CD4-positive, alpha-beta T cell treated with Interleukin-12 subunit alpha and Interleukin-12 subunit beta, for 1 hour (primary cell): ENCODE data around the gene TRAK1.
"Not testable (repeated sequence)": the region's sequence is repeated elsewhere in the genome, so short reads cannot be mapped to it uniquely, and the experiment has no call there.

ENCODE experiments used
- DNase-seq: peaks from one replicate; pipeline ENCODE4 v3.0.0-alpha.2; 2020

Gene TRAK1

GRCh38 chr3:42099020-42099765 lies 8.0 kb downstream of the TRAK1 start:
- no peak for DNase-seq

DNA sequence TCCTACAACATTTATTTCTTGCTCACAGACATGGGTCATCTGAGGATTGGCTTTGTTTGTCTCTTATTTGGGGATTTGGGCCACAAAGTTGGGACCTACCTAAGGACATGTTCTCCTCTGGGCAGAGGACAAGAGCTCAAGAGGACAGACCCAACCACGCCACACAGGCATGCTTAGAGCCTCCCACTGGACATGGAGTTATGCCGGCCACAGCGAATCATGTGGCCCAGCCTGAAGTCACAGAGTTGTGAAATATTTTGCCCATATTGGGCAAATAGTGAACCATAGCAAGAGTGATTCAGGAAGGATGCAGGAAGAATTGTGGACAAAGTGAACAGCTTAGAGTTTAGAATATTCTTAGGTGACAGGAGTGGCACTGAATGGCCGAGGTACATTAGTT lies 9.9 kb downstream of the TRAK1 start:
- no peak for DNase-seq

GRCh38 chr3:42101481-42101880 lies 10.3 kb downstream of the TRAK1 start:
- DNase-seq: no peak

GRCh38 chr3:42102571-42102970 lies 11.4 kb downstream of the TRAK1 start:
- no peak for DNase-seq

GRCh38 chr3:42103921-42104665 lies 12.9 kb downstream of the TRAK1 start:
- DNase-seq: not testable (repeated sequence)

DNA sequence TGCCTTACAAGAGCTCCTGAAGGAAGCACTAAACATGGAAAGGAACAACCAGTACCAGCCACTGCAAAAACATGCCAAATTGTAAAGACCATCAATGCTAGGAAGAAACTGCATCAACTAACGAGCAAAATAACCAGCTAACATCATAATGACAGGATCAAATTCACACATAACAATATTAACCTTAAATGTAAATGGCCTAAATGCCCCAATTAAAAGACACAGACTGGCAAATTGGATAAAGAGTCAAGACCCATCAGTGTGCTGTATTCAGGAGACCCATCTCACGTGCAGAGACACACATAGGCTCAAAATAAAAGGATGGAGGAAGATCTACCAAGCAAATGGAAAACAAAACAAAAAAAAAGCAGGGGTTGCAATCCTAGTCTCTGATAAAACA lies 14.8 kb downstream of the TRAK1 start:
- not testable (repeated sequence) for DNase-seq

DNA sequence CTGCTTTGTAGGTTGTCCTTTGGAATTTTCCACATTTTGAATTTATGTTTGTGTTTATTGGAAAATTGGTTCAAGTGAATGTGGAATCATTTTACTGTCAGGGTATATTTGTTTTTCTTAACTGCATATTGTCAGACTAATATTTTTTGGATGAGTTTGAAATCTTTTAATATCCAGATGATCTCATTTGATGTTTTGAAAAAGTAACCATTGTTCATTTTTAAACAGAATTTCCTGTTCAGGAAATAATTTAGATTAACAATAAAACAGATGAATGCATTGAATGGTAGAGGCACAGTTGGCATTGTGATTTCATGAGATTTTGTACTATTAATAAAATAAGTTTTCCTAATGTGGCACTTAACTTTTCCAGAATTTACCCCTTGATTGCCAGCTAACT lies 15.5 kb downstream of the TRAK1 start:
- DNase-seq: no peak

- DNase-seq: no peak
These were observed 19.5 kb downstream of the TRAK1 start for GRCh38 chr3:42110631-42111030.

GRCh38 chr3:42114130-42114725 lies 23.1 kb downstream of the TRAK1 start:
- DNase-seq: no peak

GRCh38 chr3:42115215-42115614 lies 24.1 kb downstream of the TRAK1 start:
- no peak for DNase-seq

- no peak for DNase-seq
These were observed 24.8 kb downstream of the TRAK1 start for GRCh38 chr3:42115946-42116345.

GRCh38 chr3:42116466-42116865 lies 25.3 kb downstream of the TRAK1 start:
- no peak for DNase-seq

DNA sequence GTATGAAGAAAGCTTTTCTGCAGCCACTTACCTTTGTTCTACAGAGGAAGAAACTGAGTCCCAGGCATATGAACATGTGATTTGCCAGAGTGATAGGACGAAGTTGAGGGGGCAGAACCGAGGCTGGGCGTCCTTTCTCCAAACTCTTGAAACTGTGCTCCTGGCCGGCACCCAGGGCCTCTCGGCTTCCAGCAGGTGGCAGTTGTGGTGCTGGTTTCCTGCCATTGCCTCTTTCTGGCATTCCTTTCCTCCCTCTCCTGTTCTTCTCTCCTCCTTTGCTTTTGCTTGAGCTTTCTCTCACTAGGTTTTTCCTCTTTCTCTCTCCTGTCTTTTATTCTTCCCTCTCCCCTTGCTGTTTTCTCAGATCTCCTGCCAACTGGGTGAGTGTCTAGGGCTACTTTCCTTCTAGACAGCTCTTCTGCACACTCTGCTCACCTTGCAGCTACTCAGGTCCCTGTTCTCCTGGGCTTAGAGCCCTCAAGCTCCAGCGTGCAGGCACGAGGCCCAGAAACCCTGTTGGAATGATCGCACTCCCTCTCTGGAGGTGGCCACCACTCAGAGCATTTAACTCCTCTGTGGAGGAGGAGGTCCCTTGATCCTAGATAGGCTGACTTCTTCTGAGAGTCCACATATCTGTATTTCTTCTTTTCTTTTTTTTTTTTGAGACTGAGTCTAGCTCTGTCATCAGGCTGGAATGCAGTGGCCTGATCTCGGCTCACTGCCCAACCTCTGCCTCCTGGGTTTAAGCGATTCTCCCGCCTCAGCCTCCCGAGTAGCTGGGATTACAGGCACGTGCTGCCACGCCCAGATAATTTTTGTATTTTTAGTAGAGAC lies 26.2 kb downstream of the TRAK1 start:
- DNase-seq: no peak

- peak; percentile 8 for DNase-seq
These were observed 27.7 kb downstream of the TRAK1 start for GRCh38 chr3:42118762-42119361.

- no peak for DNase-seq
These were observed 28.6 kb downstream of the TRAK1 start for GRCh38 chr3:42119561-42120355.

GRCh38 chr3:42120866-42121265 lies 29.7 kb downstream of the TRAK1 start:
- DNase-seq: no peak

DNA sequence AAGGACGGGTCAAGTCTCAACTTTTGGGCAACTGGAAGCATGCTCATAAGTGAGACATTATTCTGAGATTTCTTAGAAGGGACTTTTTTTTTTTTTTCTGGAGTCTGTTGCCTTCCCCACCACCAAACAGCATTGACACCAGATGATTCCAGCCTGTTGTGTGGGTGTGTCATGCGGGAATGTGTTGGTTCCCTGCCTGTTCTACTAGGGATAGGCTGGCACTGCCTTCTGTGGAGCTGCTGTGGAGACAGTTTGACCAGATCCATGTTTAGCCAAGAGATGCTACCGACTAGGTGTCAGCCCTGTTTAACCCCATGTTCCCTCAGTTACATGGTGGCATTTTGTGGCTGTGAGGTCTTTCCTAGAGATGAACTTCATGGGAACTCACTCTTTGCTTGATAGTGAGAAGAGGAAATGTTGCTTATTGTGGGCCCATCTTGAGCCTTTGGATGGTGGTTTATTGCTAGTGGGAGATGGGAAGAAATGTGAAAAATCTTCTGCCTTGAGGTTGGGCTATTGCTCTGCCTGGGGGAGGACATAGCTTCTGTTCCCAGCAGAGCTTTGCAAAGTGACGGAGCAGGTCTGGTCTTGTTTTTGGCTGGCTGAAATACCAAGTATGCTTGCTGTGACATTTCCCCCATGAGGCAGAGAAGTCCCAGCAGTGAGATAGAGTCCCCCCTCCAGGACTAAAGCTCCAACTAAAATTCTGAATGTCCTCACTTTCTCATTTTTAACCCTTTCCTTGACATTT lies 31.3 kb downstream of the TRAK1 start:
- no peak for DNase-seq

GRCh38 chr3:42123012-42123581 lies 31.9 kb downstream of the TRAK1 start:
- no peak for DNase-seq

GRCh38 chr3:42123824-42124658 lies 32.9 kb downstream of the TRAK1 start:
- no peak for DNase-seq

DNA sequence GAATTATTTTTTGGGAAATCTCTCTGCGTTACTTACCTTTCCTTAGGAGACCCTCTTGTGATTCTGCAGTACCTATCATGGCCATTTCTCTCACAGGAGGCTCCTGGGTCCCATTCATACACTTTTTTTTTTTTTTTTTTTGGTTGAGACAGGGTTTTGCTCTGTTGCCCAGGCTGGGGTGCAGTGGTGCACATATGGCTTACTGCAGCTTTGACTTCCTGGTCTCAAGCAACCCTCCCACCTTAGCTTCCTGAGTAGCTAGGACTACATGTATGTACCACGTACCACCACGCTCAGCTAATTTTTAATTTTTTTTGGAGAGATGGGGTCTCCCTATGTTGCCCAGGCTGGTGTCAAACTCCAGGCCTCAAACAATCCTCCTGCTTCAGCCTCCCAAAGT lies 36.1 kb downstream of the TRAK1 start:
- no peak for DNase-seq
